Fibroblast of upper back skin (primary cell): ENCODE measurements around the gene LHX3.

ENCODE experiments used
- DNase-seq: peaks from one replicate; pipeline ENCODE4 v3.0.0-alpha.2; 2013

LHX3 gene

GRCh38 chr9:136204145-136204805 is 653 bp downstream of the LHX3 start:
- DNase-seq, result no peak

GRCh38 chr9:136203408-136204144 is 1.4 kb downstream of the LHX3 start:
- DNase-seq, result no peak

GRCh38 chr9:136202454-136203407 is 2.2 kb downstream of the LHX3 start:
- no peak for DNase-seq

GRCh38 chr9:136201609-136202453 is 3.1 kb downstream of the LHX3 start:
- DNase-seq, result peak; percentile 8

GRCh38 chr9:136201174-136201573 is 3.8 kb downstream of the LHX3 start:
- no peak for DNase-seq

GRCh38 chr9:136200424-136200823 is 4.5 kb downstream of the LHX3 start:
- DNase-seq, result no peak

- DNase-seq, result no peak
Observed at GRCh38 chr9:136199391-136200288, 5.3 kb downstream of the LHX3 start.

GRCh38 chr9:136198605-136199083 is 6.3 kb downstream of the LHX3 start:
- DNase-seq, result no peak

GRCh38 chr9:136197930-136198604 is 6.9 kb downstream of the LHX3 start:
- DNase-seq, result no peak

GRCh38 chr9:136197084-136197875 is 7.6 kb downstream of the LHX3 start:
- DNase-seq, result no peak

- DNase-seq, result no peak
Observed at GRCh38 chr9:136196404-136197083, 8.4 kb downstream of the LHX3 start.

- DNase-seq, result no peak
Observed at GRCh38 chr9:136194540-136194939, 10.4 kb downstream of the LHX3 start.

GRCh38 chr9:136193891-136194279 is 11.0 kb downstream of the LHX3 start:
- no peak for DNase-seq

- no peak for DNase-seq
Observed at GRCh38 chr9:136193127-136193890, 11.6 kb downstream of the LHX3 start.

- DNase-seq, result peak; percentile 12
Observed at GRCh38 chr9:136192289-136193126, 12.4 kb downstream of the LHX3 start.

GRCh38 chr9:136191960-136192286 is 13.0 kb downstream of the LHX3 start:
- DNase-seq, result no peak
